Motor neuron (in vitro differentiated cells): ENCODE measurements around the gene NAPA. TPM values are rescaled to one million over a fixed set of nuclear protein-coding genes. Genes with fewer than 3 reads are reported as not detected.
A peak's percentile ranks its signal among the peaks of the same experiment; 100 is the strongest.

ENCODE experiments used
- ATAC-seq, 8 experiments: fragments of 200-7000 bp; cut with Tn5 transposase; replicated peaks in 6 of 8; 2 replicates each; pipeline ENCODE4 v1.8.0; 2021; ENCODE audit warnings: mild to moderate bottlenecking in 8 of 8, moderate library complexity in 8 of 8
- H3K27ac ChIP-seq, 2 donors: fragments of 250-450 bp; sonication (Bioruptor Pico); 2 replicates each; pipeline ENCODE4 v1.9.0; 2021; ENCODE audit warnings: antibody characterized with exemption in 2 of 2, mild to moderate bottlenecking in 2 of 2, moderate library complexity in 1 of 2
- H3K4me1 ChIP-seq, 2 donors: fragments of 250-450 bp; sonication (Bioruptor Pico); replicated peaks in 1 of 2; 2 replicates each; pipeline ENCODE4 v1.6.1; 2021; ENCODE audit warnings: antibody characterized with exemption in 2 of 2, mild to moderate bottlenecking in 2 of 2, moderate library complexity in 1 of 2
- H3K4me3 ChIP-seq, 5 donors: fragments of 250-450 bp; sonication (Bioruptor Pico); 2 replicates each; pipeline ENCODE4 v1.9.0; 2021; ENCODE audit warnings: antibody characterized with exemption in 5 of 5, mild to moderate bottlenecking in 5 of 5, moderate library complexity in 4 of 5
- WGBS, 10 experiments: fragments of 450-650 bp; shearing (Covaris generic); methylation state at CpG; one replicate each; pipeline ENCODE4 v1.0.0; 2022; 5-methylcytosine and 5-hydroxymethylcytosine counted together
- in situ Hi-C, 9 experiments: fragments of 400-800 bp; cut with MboI; loops; one replicate each; pipeline ENCODE4 v1.15.0; 2021; ENCODE audit warnings: low sequenced_read_pairs in 9 of 9, low pct_unique_long_range_greater_than_20kb in 2 of 9; ENCODE audit not compliant: unreplicated experiment in 9 of 9
- total RNA-seq, 8 experiments: library from RNA; unstranded; fragments of 300-600 nt; gene quantifications; 2 replicates each; pipeline versions ENCODE4 v1.2.3 to v1.2.4, GENCODE V29; 2022

Gene NAPA
- total RNA-seq, 8 experiments from 2014 or later = 65.3 to 168 (median 103) TPM

DNA sequence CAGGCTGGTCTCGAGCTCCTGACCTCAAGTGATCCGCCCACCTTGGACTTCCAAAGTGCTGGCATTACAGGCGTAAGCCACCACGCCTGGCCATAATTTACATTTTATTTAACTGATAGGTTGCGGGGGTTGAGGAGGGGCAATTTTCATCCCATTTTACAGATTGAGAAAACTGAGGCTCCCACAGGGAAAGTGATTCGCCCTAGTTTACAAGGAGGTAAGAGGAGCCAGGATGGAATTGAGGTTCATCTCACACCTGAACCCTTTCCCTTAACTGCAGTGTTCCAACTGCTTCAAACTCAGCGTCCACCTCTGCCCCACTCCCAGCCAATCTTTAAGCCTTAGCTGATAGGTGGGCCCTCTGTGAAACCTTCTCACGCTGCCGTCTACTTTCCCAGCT lies 4.0 kb upstream of the NAPA start:
- no peak for ATAC-seq
- Histone ChIP-seq H3K4me1 (peaks cover 0 to 2% of the 10 kb centered on the region in 2 donors), H3K4me3 (no peak overlapping the region), H3K27ac (no peak overlapping the region)
- in situ Hi-C loops = loop anchor here in 3 of 9 experiments (10.0 to 25.0 kb wide), 3 partner anchors 84 to 232 kb away; no protein-coding TSS in a partner anchor
- WGBS, 10 experiments = 60 to 100% (median 83%) methylated on average over 1 to 7 of the region's 9 CpGs; no CpG with 5 or more reads in 3 of the 10 experiments

DNA sequence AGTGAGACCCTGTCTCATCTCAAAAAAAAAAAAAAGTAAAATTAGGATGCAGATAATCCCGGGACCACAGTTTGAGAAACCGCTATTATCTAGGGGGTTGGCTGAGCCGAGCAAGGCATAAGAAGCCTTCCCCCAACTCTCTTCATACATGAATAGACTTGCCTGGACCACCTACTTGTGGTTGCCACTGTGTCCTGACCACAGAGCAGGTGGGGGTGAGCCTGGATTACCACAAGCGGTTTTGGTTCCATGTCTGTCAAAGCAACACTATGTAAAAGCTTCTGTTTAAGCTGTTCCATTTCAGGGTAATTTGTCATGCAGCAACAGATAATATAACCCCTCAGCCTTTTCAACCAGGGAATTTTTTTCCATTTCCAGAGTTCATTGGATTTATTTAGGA lies 3.3 kb upstream of the NAPA start:
- 47 to 84% (median 70%) methylated on average over 1 to 4 of the region's 4 CpGs; no CpG with 5 or more reads in 2 of the 10 experiments for WGBS, 10 experiments
- in situ Hi-C loops = loop anchor here in 3 of 9 experiments (10.0 to 25.0 kb wide), 3 partner anchors 83 to 231 kb away; no protein-coding TSS in a partner anchor
- Histone ChIP-seq H3K4me1 (peaks cover 6 to 9% of the 10 kb centered on the region in 2 donors), H3K27ac (no peak overlapping the region), H3K4me3 (no peak overlapping the region)
- no peak for ATAC-seq

DNA sequence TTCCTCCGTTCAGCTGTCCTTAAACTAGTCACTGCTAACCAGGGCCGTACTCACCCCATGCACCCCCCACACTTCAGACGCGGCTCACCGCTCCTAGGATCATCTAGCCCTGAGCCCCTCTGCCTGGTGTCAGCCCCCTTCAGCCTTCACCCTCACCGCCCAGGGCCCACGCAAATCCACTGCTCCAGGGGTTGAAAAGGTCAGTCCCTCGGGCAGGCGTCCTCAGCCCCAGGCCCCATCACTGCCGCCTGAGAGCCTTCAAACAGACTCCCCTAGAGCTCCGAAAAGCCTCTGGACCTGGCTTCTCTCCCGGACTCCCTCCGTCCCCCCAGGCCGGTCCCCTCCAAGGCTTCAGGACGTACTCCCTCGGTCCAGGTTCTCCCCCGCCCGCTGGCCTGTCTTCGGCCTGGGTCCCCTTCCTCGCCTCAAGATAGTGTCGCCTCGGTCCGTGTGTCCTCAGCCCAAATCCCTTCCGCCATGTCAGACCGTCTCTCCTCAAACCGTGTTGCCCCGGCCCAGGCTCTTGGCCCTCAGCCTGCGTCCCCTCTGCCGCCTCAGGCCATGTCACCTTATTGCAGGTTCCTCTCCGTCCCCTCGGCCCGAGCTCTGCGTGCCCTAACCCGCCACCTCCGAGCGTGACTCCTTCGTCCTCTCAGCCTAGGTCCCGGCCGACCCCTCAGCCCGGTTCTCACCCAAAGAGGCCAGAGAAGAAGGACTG lies 553 bp downstream of the NAPA start:
- WGBS, 10 experiments = 0 to 60% methylated on average over 1 to 3 of the region's 40 CpGs; no CpG with 5 or more reads in 8 of the 10 experiments
- in situ Hi-C loops = loop anchor here in 3 of 9 experiments (10.0 to 25.0 kb wide), 3 partner anchors 80 to 227 kb away; no protein-coding TSS in a partner anchor
- H3K4me3 ChIP-seq = peak overlapping the region; percentile 50 to 88 (median 83)
- H3K4me1 ChIP-seq = peaks cover 11 to 13% of the 10 kb centered on the region in 2 donors
- peak overlapping the region; percentile 91 to 96 for H3K27ac ChIP-seq
- ATAC-seq = peak in 4 of 8 experiments; percentile 1 to 2 (median 2)

DNA sequence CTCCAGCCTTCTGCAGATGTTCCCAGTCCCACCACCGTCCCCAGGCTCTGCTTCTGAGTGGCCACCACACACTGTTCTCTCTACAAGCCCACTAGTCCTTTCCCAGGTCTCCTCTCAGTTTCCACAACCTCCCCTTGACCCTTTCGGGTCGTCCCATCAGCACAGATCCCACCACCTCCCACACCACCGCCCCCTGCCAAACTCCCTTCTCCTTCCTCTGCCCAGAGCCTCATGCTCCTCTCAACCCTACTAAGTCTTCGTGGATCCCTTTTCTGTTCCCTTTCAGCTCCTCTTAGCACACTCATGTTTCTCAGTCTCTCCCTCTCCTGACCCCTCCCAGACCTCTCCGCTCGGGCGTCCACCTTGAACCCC lies 1.9 kb downstream of the NAPA start:
- no peak for ATAC-seq
- Histone ChIP-seq H3K27ac (no peak overlapping the region), H3K4me1 (peaks cover 19% of the 10 kb centered on the region in 2 donors), H3K4me3 (peak overlapping the region in 3 of 5 donors; percentile 75 to 88 (median 83))
- in situ Hi-C loops = loop anchor here in 3 of 9 experiments (10.0 to 25.0 kb wide), 3 partner anchors 78 to 226 kb away; no protein-coding TSS in a partner anchor
- 60 to 100% (median 85%) methylated on average over 1 to 5 of the region's 8 CpGs; no CpG with 5 or more reads in 3 of the 10 experiments for WGBS, 10 experiments

DNA sequence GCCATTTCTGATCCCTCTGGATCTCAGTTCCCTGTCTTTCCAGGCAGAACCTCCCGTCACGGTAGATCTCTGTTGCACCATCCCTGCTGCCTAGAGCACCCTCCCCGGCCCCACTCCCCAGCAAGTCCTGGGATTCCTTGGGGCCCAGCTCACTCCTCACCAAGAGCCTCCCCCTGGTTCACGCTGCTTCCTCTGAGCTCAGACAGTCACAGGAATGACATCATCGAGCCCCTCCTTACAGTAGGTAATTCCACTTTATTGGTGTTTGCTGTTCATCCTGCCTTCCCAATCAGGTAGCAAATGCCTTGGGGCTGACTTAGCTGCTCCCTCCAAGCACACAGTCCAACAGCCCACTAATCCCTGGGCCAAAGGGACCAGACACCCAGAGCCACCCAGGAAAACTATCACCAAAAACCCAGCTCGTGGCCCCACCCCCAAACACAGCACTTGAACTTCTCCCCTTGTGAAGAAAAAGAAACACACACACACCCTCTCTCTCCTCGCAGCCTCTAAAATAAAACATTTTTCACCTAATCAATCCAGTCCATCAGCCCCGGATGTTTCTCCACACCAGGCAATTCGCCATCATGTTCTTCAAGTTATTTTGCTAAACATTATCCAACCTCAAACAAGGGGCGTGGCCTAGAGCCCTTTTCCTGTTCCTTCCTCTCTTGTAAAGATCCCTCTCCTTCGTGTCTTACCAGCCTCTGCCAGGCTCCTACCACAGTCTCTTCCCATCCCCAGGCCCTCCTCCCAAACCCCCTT lies 2.5 kb downstream of the NAPA start:
- Histone ChIP-seq H3K4me3 (peak overlapping the region in 2 of 5 donors; percentile 75 to 83), H3K4me1 (peaks cover 25% of the 10 kb centered on the region in 2 donors), H3K27ac (peak overlapping the region in 1 of 2 donors; percentile 36)
- in situ Hi-C loops = loop anchor here in 3 of 9 experiments (10.0 to 25.0 kb wide), 3 partner anchors 78 to 225 kb away; no protein-coding TSS in a partner anchor
- ATAC-seq = no peak
- WGBS, 10 experiments = 5 to 80% (median 60%) methylated on average over 2 to 4 of the region's 11 CpGs; no CpG with 5 or more reads in 3 of the 10 experiments

DNA sequence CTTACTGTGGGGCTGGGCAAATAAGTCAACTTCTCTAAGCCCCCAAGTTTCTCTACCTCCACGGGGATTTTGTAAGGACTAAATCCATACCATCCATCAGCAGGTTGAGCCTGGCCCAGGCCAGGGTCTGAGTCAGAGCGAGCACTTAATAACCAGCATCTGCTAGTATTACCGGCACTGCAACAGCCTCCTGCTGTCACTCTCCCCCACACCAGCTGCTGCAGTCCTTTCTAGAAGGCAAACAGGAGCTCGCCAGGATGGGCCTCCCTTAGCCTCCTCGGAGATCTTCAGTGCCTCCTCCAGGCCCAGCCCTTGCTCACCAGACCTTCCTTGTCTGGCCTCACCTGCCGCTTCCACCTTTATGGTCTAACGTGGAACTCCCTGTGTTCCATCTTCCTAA lies 3.2 kb downstream of the NAPA start:
- no peak overlapping the region for H3K27ac ChIP-seq
- WGBS, 10 experiments = 67 to 82% (median 77%) methylated on average over 1 to 4 of the region's 7 CpGs; no CpG with 5 or more reads in 6 of the 10 experiments
- in situ Hi-C loops = loop anchor here in 3 of 9 experiments (10.0 to 25.0 kb wide), 3 partner anchors 77 to 224 kb away; no protein-coding TSS in a partner anchor
- peak overlapping the region in 2 of 5 donors; percentile 75 to 83 for H3K4me3 ChIP-seq
- no peak for ATAC-seq
- H3K4me1 ChIP-seq = peaks cover 31 to 32% of the 10 kb centered on the region in 2 donors

DNA sequence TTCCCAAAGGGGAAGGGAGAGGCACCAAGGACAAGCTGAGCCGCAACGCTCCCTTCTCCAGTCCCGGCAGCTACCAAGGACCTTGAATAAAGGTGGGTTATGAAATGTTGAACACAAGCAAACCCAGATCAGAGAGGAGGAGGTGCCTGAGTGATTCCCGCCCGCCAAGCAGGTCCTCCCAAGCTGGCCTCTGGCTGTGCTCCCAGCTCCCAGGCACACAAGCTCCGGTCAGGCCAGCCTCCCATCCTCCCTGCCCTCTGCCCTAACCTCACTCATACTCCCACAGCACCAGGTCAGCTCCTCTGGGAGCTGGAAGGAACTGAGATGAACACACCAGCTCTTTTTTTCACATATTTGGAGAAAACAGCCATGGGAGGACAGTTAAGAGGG lies 3.7 kb downstream of the NAPA start:
- peaks cover 36 to 37% of the 10 kb centered on the region in 2 donors for H3K4me1 ChIP-seq
- in situ Hi-C loops = loop anchor here in 3 of 9 experiments (10.0 to 25.0 kb wide), 3 partner anchors 76 to 224 kb away; no protein-coding TSS in a partner anchor
- H3K27ac ChIP-seq = no peak overlapping the region
- 83 to 100% methylated on average over 1 to 2 of the region's 6 CpGs; no CpG with 5 or more reads in 8 of the 10 experiments for WGBS, 10 experiments
- no peak for ATAC-seq
- H3K4me3 ChIP-seq = no peak overlapping the region

DNA sequence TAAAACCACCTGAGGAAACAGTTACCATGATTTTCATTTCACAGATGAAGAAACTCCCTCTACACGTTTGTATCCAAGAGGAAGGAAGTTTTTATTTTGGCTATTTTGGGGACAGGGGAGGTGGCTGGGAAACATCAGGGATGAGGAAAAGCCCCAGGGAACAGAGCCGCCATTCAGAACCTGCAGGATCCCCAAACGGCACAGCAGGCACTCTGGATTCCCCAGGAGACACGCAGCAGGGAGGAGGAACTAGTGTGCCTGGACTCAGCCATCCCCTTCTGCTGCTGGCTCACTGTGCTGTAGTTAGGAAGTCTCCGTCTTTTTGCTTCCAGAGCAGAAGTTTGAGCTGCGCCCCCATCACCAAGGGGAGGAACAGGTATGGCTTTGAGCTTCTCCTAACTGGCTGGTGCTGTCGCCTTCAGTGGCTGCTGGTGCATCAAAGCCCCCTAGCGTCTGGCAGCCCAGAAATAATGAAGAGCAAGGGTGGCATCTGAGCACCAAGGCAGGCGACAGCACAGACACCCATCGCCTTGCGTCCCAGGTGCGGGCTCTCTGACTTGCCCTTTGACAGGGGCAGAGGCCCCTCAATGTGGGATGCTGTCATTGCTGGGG lies 4.2 kb downstream of the NAPA start:
- Histone ChIP-seq H3K27ac (no peak overlapping the region), H3K4me3 (no peak overlapping the region), H3K4me1 (peaks cover 38 to 40% of the 10 kb centered on the region in 2 donors)
- 20 to 100% (median 60%) methylated on average over 1 to 5 of the region's 12 CpGs; no CpG with 5 or more reads in 3 of the 10 experiments for WGBS, 10 experiments
- no peak for ATAC-seq
- in situ Hi-C loops = loop anchor here in 3 of 9 experiments (10.0 to 25.0 kb wide), 3 partner anchors 76 to 223 kb away; no protein-coding TSS in a partner anchor

DNA sequence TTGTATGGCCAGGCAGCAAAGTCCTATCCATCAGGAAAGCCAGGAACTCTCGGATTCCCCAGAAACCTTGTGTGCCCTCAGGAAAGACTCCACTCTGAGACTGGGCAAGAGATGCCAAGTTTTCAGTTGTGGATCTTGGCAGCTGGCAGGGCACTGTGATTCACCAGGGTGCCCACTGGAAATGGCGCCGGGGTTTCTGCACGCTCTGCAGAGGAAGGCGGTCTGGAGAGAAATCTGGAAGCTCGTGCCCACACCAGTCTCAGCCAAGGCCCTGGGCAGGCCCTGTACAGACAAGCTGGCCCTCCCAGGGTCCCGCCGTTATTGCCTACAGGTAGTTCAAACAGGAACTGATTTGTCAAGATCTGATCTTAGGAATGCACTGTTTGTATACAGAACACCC lies 4.9 kb downstream of the NAPA start:
- Histone ChIP-seq H3K27ac (no peak overlapping the region), H3K4me1 (peaks cover 38 to 40% of the 10 kb centered on the region in 2 donors), H3K4me3 (no peak overlapping the region)
- in situ Hi-C loops = loop anchor here in 3 of 9 experiments (10.0 to 25.0 kb wide), 3 partner anchors 75 to 223 kb away; no protein-coding TSS in a partner anchor
- no peak for ATAC-seq
- 56 to 100% (median 94%) methylated on average over 1 to 5 of the region's 8 CpGs; no CpG with 5 or more reads in 4 of the 10 experiments for WGBS, 10 experiments

DNA sequence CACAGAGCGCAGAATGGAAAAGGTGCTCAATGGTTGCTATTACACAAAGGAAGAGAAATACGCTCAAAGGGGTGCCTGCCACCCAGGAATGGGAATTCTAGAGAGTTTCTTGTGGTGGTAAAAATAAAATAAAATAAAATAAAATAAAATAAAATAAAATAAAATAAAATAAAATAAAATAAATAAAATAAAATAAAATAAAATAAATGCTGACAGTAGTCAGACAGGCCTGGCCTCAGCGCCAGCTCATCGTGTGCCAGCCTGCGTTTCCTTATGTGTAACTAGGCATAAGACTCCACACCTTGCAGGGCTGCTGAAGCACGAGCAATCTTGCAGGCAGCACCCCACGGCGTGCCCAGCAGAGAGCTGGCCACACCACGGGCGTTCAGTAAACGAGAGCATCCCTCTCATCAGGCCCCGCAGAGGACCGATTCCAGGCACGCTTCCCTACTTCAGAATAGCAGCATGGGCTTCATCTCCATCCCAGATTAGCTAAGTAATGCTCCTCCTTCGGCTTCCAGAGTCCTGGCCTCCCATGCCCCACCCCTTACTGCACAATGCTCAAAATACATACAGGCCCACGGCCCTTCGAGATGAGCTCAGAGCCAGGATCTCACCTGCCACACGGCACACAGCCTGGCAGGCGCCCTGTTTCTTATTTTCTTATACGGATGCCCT lies 5.6 kb downstream of the NAPA start:
- in situ Hi-C loops = loop anchor here in 2 of 9 experiments (25.0 kb wide), 2 partner anchors 178 to 222 kb away; no protein-coding TSS in a partner anchor
- Histone ChIP-seq H3K4me3 (no peak overlapping the region), H3K4me1 (peaks cover 38 to 40% of the 10 kb centered on the region in 2 donors), H3K27ac (no peak overlapping the region)
- WGBS, 10 experiments = 90 to 96% (median 93%) methylated on average over 2 to 16 of the region's 20 CpGs
- ATAC-seq = no peak

DNA sequence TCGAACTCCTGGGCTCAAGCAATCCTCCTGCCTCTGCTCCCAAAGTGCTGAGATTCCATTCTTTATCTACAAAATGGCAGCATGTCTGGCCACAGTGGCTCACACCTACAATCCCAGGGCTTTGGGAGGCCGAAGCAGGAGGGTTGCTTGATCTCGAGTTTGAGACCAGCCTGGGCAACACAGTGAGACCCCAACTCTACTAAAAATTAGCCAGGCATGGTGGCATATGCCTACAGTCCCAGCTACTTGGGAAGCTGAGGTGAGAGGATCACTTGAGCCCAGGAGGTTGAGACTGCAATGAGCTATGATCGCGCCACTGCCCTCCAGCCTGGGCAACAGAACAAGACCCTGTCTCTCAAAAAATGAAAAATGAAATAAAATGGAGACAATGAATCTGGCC lies 6.1 kb downstream of the NAPA start:
- Histone ChIP-seq H3K4me1 (peaks cover 37 to 38% of the 10 kb centered on the region in 2 donors), H3K27ac (no peak overlapping the region), H3K4me3 (no peak overlapping the region)
- whole genome bisulfite sequencing, 10 experiments = 80 to 100% (median 100%) methylated on average over 1 to 5 of the region's 5 CpGs; no CpG with 5 or more reads in 1 of the 10 experiments
- in situ Hi-C loops = loop anchor here in 2 of 9 experiments (25.0 kb wide), 2 partner anchors 179 to 221 kb away; no protein-coding TSS in a partner anchor
- no peak for ATAC-seq
